ENCODE results near the gene KPTN. TPM values are rescaled to one million over a fixed set of nuclear protein-coding genes. Genes with fewer than 3 reads are reported as not detected.

The KPTN gene
- total and polyA plus RNA-seq, 2 donors (not counting 1 experiment from before 2014, with no cell fraction given) = 5.3 to 6.9 TPM

DNA sequence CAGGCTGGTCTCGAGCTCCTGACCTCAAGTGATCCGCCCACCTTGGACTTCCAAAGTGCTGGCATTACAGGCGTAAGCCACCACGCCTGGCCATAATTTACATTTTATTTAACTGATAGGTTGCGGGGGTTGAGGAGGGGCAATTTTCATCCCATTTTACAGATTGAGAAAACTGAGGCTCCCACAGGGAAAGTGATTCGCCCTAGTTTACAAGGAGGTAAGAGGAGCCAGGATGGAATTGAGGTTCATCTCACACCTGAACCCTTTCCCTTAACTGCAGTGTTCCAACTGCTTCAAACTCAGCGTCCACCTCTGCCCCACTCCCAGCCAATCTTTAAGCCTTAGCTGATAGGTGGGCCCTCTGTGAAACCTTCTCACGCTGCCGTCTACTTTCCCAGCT is 34.8 kb upstream of the KPTN start:
- Histone ChIP-seq H3K27ac (ENCODE audit: insufficient read depth, low read length) (no peak overlapping the region), H3K4me2 (ENCODE audit: extremely low read depth, insufficient read depth, low read length) (no peak overlapping the region), H3K9ac (ENCODE audit: insufficient read depth, low read length) (no peak overlapping the region), H4K20me1 (ENCODE audit: control insufficient read depth, extremely low read depth, insufficient read depth, low read length) (no peaks in the 10 kb centered on the region), H3K4me1 (ENCODE audit: control insufficient read depth, extremely low read depth, insufficient read depth, low read length) (no peaks in the 10 kb centered on the region), H3K9me3 (ENCODE audit: control insufficient read depth, insufficient read depth, low read depth, low read length) (no peaks in the 10 kb centered on the region), H3K79me2 (ENCODE audit: control insufficient read depth, insufficient read depth, low read length) (peaks cover 9% of the 10 kb centered on the region), H3K4me3 (replicated peaks in 1 of 4; ENCODE audit: control extremely low read depth in 1 of 4, insufficient read depth in 1 of 4, low read depth in 3 of 4, low read length in 4 of 4) (no peak overlapping the region), H3K36me3 (ENCODE audit: control insufficient read depth, insufficient read depth, low read length) (no peaks in the 10 kb centered on the region), H2AFZ (ENCODE audit: low read length) (no peak overlapping the region), H3K27me3 (ENCODE audit: control insufficient read depth, insufficient read depth, low read length) (peaks cover 13% of the 10 kb centered on the region)
- no peak for DNase-seq (ENCODE audit: low read depth in 2 of 2)
- TF ChIP-seq EZH2 (IDR thresholded peaks at IDR 0.05; ENCODE audit: low read length, missing control alignments) = no peak
- TF ChIP-seq, protein P1, sequence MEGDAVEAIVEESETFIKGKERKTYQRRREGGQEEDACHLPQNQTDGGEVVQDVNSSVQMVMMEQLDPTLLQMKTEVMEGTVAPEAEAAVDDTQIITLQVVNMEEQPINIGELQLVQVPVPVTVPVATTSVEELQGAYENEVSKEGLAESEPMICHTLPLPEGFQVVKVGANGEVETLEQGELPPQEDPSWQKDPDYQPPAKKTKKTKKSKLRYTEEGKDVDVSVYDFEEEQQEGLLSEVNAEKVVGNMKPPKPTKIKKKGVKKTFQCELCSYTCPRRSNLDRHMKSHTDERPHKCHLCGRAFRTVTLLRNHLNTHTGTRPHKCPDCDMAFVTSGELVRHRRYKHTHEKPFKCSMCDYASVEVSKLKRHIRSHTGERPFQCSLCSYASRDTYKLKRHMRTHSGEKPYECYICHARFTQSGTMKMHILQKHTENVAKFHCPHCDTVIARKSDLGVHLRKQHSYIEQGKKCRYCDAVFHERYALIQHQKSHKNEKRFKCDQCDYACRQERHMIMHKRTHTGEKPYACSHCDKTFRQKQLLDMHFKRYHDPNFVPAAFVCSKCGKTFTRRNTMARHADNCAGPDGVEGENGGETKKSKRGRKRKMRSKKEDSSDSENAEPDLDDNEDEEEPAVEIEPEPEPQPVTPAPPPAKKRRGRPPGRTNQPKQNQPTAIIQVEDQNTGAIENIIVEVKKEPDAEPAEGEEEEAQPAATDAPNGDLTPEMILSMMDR (conservative IDR thresholded peaks at IDR 0.05 in 1 of 2, IDR thresholded peaks at IDR 0.05 in 1 of 2; ENCODE audit: low read depth in 1 of 2, low read length in 2 of 2) = no peak

DNA sequence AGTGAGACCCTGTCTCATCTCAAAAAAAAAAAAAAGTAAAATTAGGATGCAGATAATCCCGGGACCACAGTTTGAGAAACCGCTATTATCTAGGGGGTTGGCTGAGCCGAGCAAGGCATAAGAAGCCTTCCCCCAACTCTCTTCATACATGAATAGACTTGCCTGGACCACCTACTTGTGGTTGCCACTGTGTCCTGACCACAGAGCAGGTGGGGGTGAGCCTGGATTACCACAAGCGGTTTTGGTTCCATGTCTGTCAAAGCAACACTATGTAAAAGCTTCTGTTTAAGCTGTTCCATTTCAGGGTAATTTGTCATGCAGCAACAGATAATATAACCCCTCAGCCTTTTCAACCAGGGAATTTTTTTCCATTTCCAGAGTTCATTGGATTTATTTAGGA is 34.1 kb upstream of the KPTN start:
- Histone ChIP-seq H3K9ac (ENCODE audit: insufficient read depth, low read length) (no peak overlapping the region), H3K27ac (ENCODE audit: insufficient read depth, low read length) (no peak overlapping the region), H3K4me3 (replicated peaks in 1 of 4; ENCODE audit: control extremely low read depth in 1 of 4, insufficient read depth in 1 of 4, low read depth in 3 of 4, low read length in 4 of 4) (no peak overlapping the region), H3K4me2 (ENCODE audit: extremely low read depth, insufficient read depth, low read length) (no peak overlapping the region), H3K4me1 (ENCODE audit: control insufficient read depth, extremely low read depth, insufficient read depth, low read length) (peaks cover 5% of the 10 kb centered on the region), H3K36me3 (ENCODE audit: control insufficient read depth, insufficient read depth, low read length) (no peaks in the 10 kb centered on the region), H3K79me2 (ENCODE audit: control insufficient read depth, insufficient read depth, low read length) (peaks cover 16% of the 10 kb centered on the region), H2AFZ (ENCODE audit: low read length) (no peak overlapping the region), H4K20me1 (ENCODE audit: control insufficient read depth, extremely low read depth, insufficient read depth, low read length) (no peaks in the 10 kb centered on the region), H3K9me3 (ENCODE audit: control insufficient read depth, insufficient read depth, low read depth, low read length) (no peaks in the 10 kb centered on the region), H3K27me3 (ENCODE audit: control insufficient read depth, insufficient read depth, low read length) (peaks cover 13% of the 10 kb centered on the region)
- DNase-seq (ENCODE audit: low read depth in 2 of 2) = peak in 1 of 2 donors; percentile 49
- TF ChIP-seq, protein P1 (conservative IDR thresholded peaks at IDR 0.05 in 1 of 2, IDR thresholded peaks at IDR 0.05 in 1 of 2; ENCODE audit: low read depth in 1 of 2, low read length in 2 of 2) = no peak
- TF ChIP-seq EZH2 (IDR thresholded peaks at IDR 0.05; ENCODE audit: low read length, missing control alignments) = no peak

DNA sequence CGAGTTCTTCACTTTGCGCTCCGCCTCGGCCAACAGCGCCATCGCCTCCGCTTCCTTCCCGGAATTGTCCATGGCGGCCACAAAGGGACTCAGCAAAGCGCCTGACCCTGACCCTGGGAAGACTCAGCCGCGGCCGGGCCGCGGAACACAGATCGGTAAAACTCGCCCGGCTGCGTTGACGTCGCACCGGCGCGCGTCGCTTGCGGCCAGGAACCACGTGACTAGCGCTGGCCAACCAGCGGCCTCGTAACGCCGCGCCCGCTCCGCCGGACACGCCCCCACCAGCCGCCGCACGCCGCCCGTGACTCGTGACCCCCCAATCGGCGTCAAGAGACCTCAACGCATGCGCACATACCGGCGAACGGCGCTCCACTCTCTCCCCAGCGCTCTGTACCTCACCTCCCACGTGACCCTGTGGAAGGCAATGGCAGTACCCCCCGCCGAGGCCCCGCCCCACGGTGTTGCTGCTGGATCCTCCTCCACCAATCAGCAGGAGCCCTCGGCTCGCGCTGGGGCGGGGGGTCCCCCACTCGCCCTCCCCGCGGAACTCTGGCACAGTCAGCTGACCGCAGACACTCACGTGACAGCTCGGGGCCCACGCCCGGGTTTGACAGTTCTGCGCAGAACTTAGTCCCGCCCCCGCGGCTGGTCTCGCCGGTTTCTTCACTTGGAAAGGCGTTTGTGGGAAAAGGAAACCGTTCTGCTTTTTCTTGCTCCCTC is 31.0 kb upstream of the KPTN start, which contains the start of gene NAPA:
NAPA (minus strand) TSS at position 195 of the 720 bp plus-strand sequence; CDS start at position 72, 123 bp downstream.
- Histone ChIP-seq H3K36me3 (ENCODE audit: control insufficient read depth, insufficient read depth, low read length) (no peaks in the 10 kb centered on the region), H4K20me1 (ENCODE audit: control insufficient read depth, extremely low read depth, insufficient read depth, low read length) (no peaks in the 10 kb centered on the region), H3K4me2 (ENCODE audit: extremely low read depth, insufficient read depth, low read length) (peak within 1 kb of the TSS; percentile 85), H3K27me3 (ENCODE audit: control insufficient read depth, insufficient read depth, low read length) (no peaks in the 10 kb centered on the region), H3K9me3 (ENCODE audit: control insufficient read depth, insufficient read depth, low read depth, low read length) (no peaks in the 10 kb centered on the region), H3K27ac (ENCODE audit: insufficient read depth, low read length) (peak within 1 kb of the TSS; percentile 96), H3K9ac (ENCODE audit: insufficient read depth, low read length) (peak within 1 kb of the TSS; percentile 95), H3K79me2 (ENCODE audit: control insufficient read depth, insufficient read depth, low read length) (peaks cover 47% of the 10 kb centered on the region), H2AFZ (ENCODE audit: low read length) (peak within 1 kb of the TSS; percentile 82), H3K4me3 (replicated peaks in 1 of 4; ENCODE audit: control extremely low read depth in 1 of 4, insufficient read depth in 1 of 4, low read depth in 3 of 4, low read length in 4 of 4) (peak within 1 kb of the TSS; percentile 59 to 98 (median 82)), H3K4me1 (ENCODE audit: control insufficient read depth, extremely low read depth, insufficient read depth, low read length) (peaks cover 30% of the 10 kb centered on the region)
- DNase-seq (ENCODE audit: low read depth in 2 of 2) = peak; percentile 100
- no peak for TF ChIP-seq EZH2 (IDR thresholded peaks at IDR 0.05; ENCODE audit: low read length, missing control alignments)

Measured in fibroblast of lung (primary cell).